Stimulated activated CD4-positive, alpha-beta T cell treated with anti-CD3 and anti-CD28 coated beads, Interleukin-4, amount 100 ng/mL, for 24 hours (primary cell): ENCODE measurements around the gene GGT1.
"Not testable (repeated sequence)": the region's sequence is repeated elsewhere in the genome, so short reads cannot be mapped to it uniquely, and the experiment has no call there.

ENCODE experiments used
- DNase-seq: peaks from one replicate; pipeline ENCODE4 v3.0.0-alpha.2; 2020

Gene GGT1

GRCh38 chr22:24599958-24600715, 2.9 kb upstream of the GGT1 start:
- DNase-seq, result not testable (repeated sequence)

- DNase-seq, result no peak
These were observed 1.5 kb upstream of the GGT1 start for GRCh38 chr22:24601217-24602104.

- not testable (repeated sequence) for DNase-seq
These were observed 766 bp upstream of the GGT1 start for GRCh38 chr22:24602105-24602749.

- not testable (repeated sequence) for DNase-seq
These were observed 1.0 kb downstream of the GGT1 start for GRCh38 chr22:24603770-24604629.

GRCh38 chr22:24606340-24606739, 3.3 kb downstream of the GGT1 start:
- DNase-seq, result not testable (repeated sequence)

GRCh38 chr22:24607429-24607983, 4.5 kb downstream of the GGT1 start:
- peak; percentile 75 for DNase-seq

GRCh38 chr22:24608327-24608726, 5.3 kb downstream of the GGT1 start:
- not testable (repeated sequence) for DNase-seq

- not testable (repeated sequence) for DNase-seq
These were observed 6.9 kb downstream of the GGT1 start for GRCh38 chr22:24609888-24610287.

GRCh38 chr22:24614794-24615193, 11.8 kb downstream of the GGT1 start:
- DNase-seq, result not testable (repeated sequence)

- DNase-seq, result not testable (repeated sequence)
These were observed 18.3 kb downstream of the GGT1 start for GRCh38 chr22:24621244-24621643.

- not testable (repeated sequence) for DNase-seq
These were observed 19.6 kb downstream of the GGT1 start for GRCh38 chr22:24622596-24622995.

GRCh38 chr22:24627911-24628310, 24.9 kb downstream of the GGT1 start:
- DNase-seq, result not testable (repeated sequence)

- DNase-seq, result peak; percentile 10
These were observed 26.1 kb downstream of the GGT1 start for GRCh38 chr22:24629069-24629468.

- not testable (repeated sequence) for DNase-seq
These were observed 27.9 kb downstream of the GGT1 start for GRCh38 chr22:24630812-24631427.

- DNase-seq, result not testable (repeated sequence)
These were observed 28.6 kb downstream of the GGT1 start for GRCh38 chr22:24631430-24632122.

GRCh38 chr22:24632642-24633041, 29.6 kb downstream of the GGT1 start:
- DNase-seq, result not testable (repeated sequence)

- DNase-seq, result not testable (repeated sequence)
These were observed 30.4 kb downstream of the GGT1 start for GRCh38 chr22:24633231-24634023.

- DNase-seq, result not testable (repeated sequence)
These were observed 31.9 kb downstream of the GGT1 start for GRCh38 chr22:24634776-24635389.

- not testable (repeated sequence) for DNase-seq
These were observed 33.5 kb downstream of the GGT1 start for GRCh38 chr22:24636513-24636912.
